HCT116 (cell line): ENCODE measurements around the gene MAOB. TPM values are rescaled to one million over a fixed set of nuclear protein-coding genes. Genes with fewer than 3 reads are reported as not detected.

ENCODE experiments used
- ATAC-seq: fragments of 200-7000 bp; cut with Tn5 transposase; 2 replicates; pipeline ENCODE4 v1.9.1; 2020; ENCODE audit warnings: mild to moderate bottlenecking, moderate library complexity
- BruUV-seq: library from RNA; stranded (reverse); fragments of 400-500 nt; replicated peaks from 2 replicates; lab custom pipeline; 2021; lab: Mats Ljungman, UMichigan
- CTCF ChIA-PET: fragments of 300-600 bp; sonication (Branson Sonifier 250); formaldehyde crosslinking; loops from one replicate; lab custom pipeline; 2021; ENCODE audit warnings: antibody characterized with exemption; lab: Charles Lee
- POLR2A ChIA-PET: fragments of 300-600, 350-600 bp; sonication (Branson Sonifier 250); formaldehyde crosslinking; loops from one replicate; lab custom pipeline; 2021; ENCODE audit warnings: antibody characterized with exemption; lab: Charles Lee
- RAD21 ChIA-PET, 2 experiments: fragments of 300-600 bp; sonication (Branson Sonifier 250); formaldehyde crosslinking; loops; one replicate each; lab custom pipeline; 2023; ENCODE audit warnings: low total read pairs in 2 of 2; ENCODE audit not compliant: uncharacterized antibody in 2 of 2, unreplicated experiment in 2 of 2, low non-redundant PET in 1 of 2; lab: Charles Lee
- DNase-seq: peaks from one replicate; pipeline ENCODE4 v3.0.0-alpha.2; 2010; ENCODE audit warnings: low read depth, low spot score
- H2AFZ ChIP-seq: fragments of 200-600 bp; shearing (Covaris generic), sonication (generic); 2 replicates; pipeline ENCODE4 v1.6.1; 2017; ENCODE audit warnings: low read depth, mixed run types, mixed read lengths, antibody characterized with exemption, low read length; ENCODE audit not compliant: poor library complexity, severe bottlenecking
- H3K27ac ChIP-seq: 2 replicates; pipeline ENCODE4 v1.5.1; 2012; ENCODE audit warnings: low read depth, low read length
- H3K27me3 ChIP-seq: fragments of 200-600 bp; sonication (generic); 2 replicates; pipeline ENCODE4 v1.6.1; 2016; ENCODE audit warnings: mixed run types, low read length, mixed read lengths; ENCODE audit not compliant: insufficient read depth
- H3K36me3 ChIP-seq, 2 experiments: fragments of 200-500 bp in 1 of 2; fragments of 200-600 bp in 1 of 2; sonication (Bioruptor generic) in 1 of 2; sonication (generic) in 1 of 2; 2 replicates each; pipeline versions ENCODE4 v1.5.1 to v1.6.1; 2014 to 2016; ENCODE audit warnings: low read length in 2 of 2, inconsistent platforms in 1 of 2, mixed read lengths in 1 of 2, mixed run types in 1 of 2; ENCODE audit not compliant: insufficient read depth in 2 of 2, control insufficient read depth in 1 of 2
- H3K4me1 ChIP-seq, 2 experiments: fragments of 200-600 bp in 1 of 2; sonication (generic) in 1 of 2; 2 replicates each; pipeline versions ENCODE4 v1.5.1 to v1.6.1; 2012 to 2017; ENCODE audit warnings: low read length in 2 of 2, inconsistent platforms in 1 of 2, mild to moderate bottlenecking in 1 of 2, mixed read lengths in 1 of 2, mixed run types in 1 of 2, moderate library complexity in 1 of 2; ENCODE audit not compliant: insufficient read depth in 2 of 2, control insufficient read depth in 1 of 2
- H3K4me2 ChIP-seq: fragments of 200-600 bp; sonication (generic); 2 replicates; pipeline ENCODE4 v1.6.1; 2017; ENCODE audit warnings: mixed run types, low read length, mixed read lengths
- H3K4me3 ChIP-seq, 2 experiments: fragments of 200-600 bp in 1 of 2; sonication (generic) in 1 of 2; replicated peaks in 1 of 2; 2 replicates each; pipeline ENCODE4 v1.5.1; 2011 to 2016; ENCODE audit warnings: low read length in 2 of 2, control low read depth in 1 of 2, low read depth in 1 of 2, mild to moderate bottlenecking in 1 of 2, mixed read lengths in 1 of 2, mixed run types in 1 of 2
- H3K79me2 ChIP-seq: fragments of 200-600 bp; sonication (generic); 2 replicates; pipeline ENCODE4 v1.6.1; 2017; ENCODE audit warnings: mild to moderate bottlenecking, mixed run types, low read length, moderate library complexity, mixed read lengths; ENCODE audit not compliant: insufficient read depth
- H3K9ac ChIP-seq: fragments of 200-600 bp; sonication (generic); 2 replicates; pipeline ENCODE4 v1.6.1; 2016; ENCODE audit warnings: low read length, mixed read lengths
- H3K9me2 ChIP-seq: fragments of 200-600 bp; sonication (generic), shearing (Covaris generic); 2 replicates; pipeline ENCODE4 v1.6.1; 2017; ENCODE audit warnings: mixed run types, mild to moderate bottlenecking, moderate library complexity; ENCODE audit not compliant: insufficient read depth
- H3K9me3 ChIP-seq, 2 experiments: fragments of 200-500 bp in 1 of 2; fragments of 200-600 bp in 1 of 2; sonication (Bioruptor generic) in 1 of 2; sonication (generic) in 1 of 2; 2 replicates each; pipeline ENCODE4 v1.6.1; 2014 to 2017; ENCODE audit warnings: low read length in 2 of 2, mixed read lengths in 2 of 2, inconsistent platforms in 1 of 2, low read depth in 1 of 2, mild to moderate bottlenecking in 1 of 2, mixed run types in 1 of 2, moderate library complexity in 1 of 2; ENCODE audit not compliant: control insufficient read depth in 1 of 2, insufficient read depth in 1 of 2
- H4K20me1 ChIP-seq: fragments of 200-600 bp; sonication (generic), shearing (Covaris generic); 2 replicates; pipeline ENCODE4 v1.6.1; 2017; ENCODE audit warnings: mixed run types, mild to moderate bottlenecking, moderate library complexity; ENCODE audit not compliant: insufficient read depth
- CBX3 ChIP-seq: IDR thresholded peaks from 2 replicates; pipeline ENCODE4 v1.6.1; 2012; ENCODE audit warnings: low read depth
- CEBPB ChIP-seq: IDR thresholded peaks from 2 replicates; pipeline ENCODE4 v1.6.1; 2012; ENCODE audit warnings: low read depth
- EGR1 ChIP-seq: IDR thresholded peaks from 2 replicates; pipeline ENCODE4 v1.6.1; 2012; ENCODE audit warnings: low read depth
- ELF1 ChIP-seq: IDR thresholded peaks from 2 replicates; pipeline ENCODE4 v1.6.1; 2012; ENCODE audit warnings: low read depth, borderline replicate concordance
- EZH2 ChIP-seq: fragments of 200-600 bp; sonication (generic); IDR thresholded peaks from 2 replicates; pipeline ENCODE4 v1.6.1; 2017; ENCODE audit warnings: antibody characterized with exemption, mixed run types
- EZH2phosphoT487 ChIP-seq: fragments of 200-600 bp; IDR thresholded peaks from 2 replicates; pipeline ENCODE4 v1.6.1; 2018; ENCODE audit warnings: antibody characterized with exemption, borderline replicate concordance
- FOSL1 ChIP-seq: IDR thresholded peaks from 2 replicates; pipeline ENCODE4 v1.6.1; 2012; ENCODE audit warnings: low read depth
- MAX ChIP-seq: IDR thresholded peaks from 2 replicates; pipeline ENCODE4 v1.6.1; 2012
- POLR2A ChIP-seq: IDR thresholded peaks from 2 replicates; pipeline ENCODE4 v1.7.0; 2011; ENCODE audit warnings: borderline replicate concordance; ENCODE audit not compliant: insufficient read depth, insufficient read length; ENCODE audit errors: extremely low read depth
- POLR2AphosphoS5 ChIP-seq: IDR thresholded peaks from 2 replicates; pipeline ENCODE4 v1.6.1; 2011; ENCODE audit warnings: mild to moderate bottlenecking, low read depth, low read length, moderate library complexity
- RAD21 ChIP-seq: IDR thresholded peaks from 2 replicates; pipeline ENCODE4 v1.6.1; 2012; ENCODE audit warnings: low read depth, mild to moderate bottlenecking
- REST ChIP-seq: IDR thresholded peaks from 2 replicates; pipeline ENCODE4 v1.6.1; 2012; ENCODE audit warnings: low read depth
- SIN3A ChIP-seq: IDR thresholded peaks from 2 replicates; pipeline ENCODE4 v1.6.1; 2012; ENCODE audit warnings: low read depth
- TCF7L2 ChIP-seq: IDR thresholded peaks from 2 replicates; pipeline ENCODE4 v1.7.0; 2011; ENCODE audit warnings: borderline replicate concordance, inconsistent platforms; ENCODE audit not compliant: insufficient read depth, insufficient read length; ENCODE audit errors: extremely low read depth
- YY1 ChIP-seq: IDR thresholded peaks from 2 replicates; pipeline ENCODE4 v1.6.1; 2011; ENCODE audit warnings: low read length, low read depth, moderate library complexity, mild to moderate bottlenecking; ENCODE audit not compliant: insufficient replicate concordance; ENCODE audit errors: extremely low read depth
- ZFX ChIP-seq: fragments of 450-650 bp; IDR thresholded peaks from 2 replicates; pipeline ENCODE4 v1.6.1; 2017
- ZNF274 ChIP-seq: fragments of 200-500 bp; sonication (Bioruptor generic); IDR thresholded peaks from 2 replicates; pipeline ENCODE4 v1.6.1; 2014; ENCODE audit warnings: mild to moderate bottlenecking, low read depth, low read length, inconsistent platforms
- intact Hi-C: fragments of 100-400 bp; cut with micrococcal nuclease; formaldehyde crosslinking; loops from 2 replicates; pipeline ENCODE4 v1.10.0; 2022
- total RNA-seq: library from RNA; stranded (reverse); gene quantifications from one replicate; pipeline ENCODE4 v1.2.1, GENCODE V29; 2021; ENCODE audit not compliant: unreplicated experiment
- TF ChIP-seq, protein P1 (sequence below): IDR thresholded peaks from 2 replicates; pipeline ENCODE4 v1.6.1; 2012

MAOB gene
- total RNA-seq, 1 experiment from 2014 or later, result 28.2 TPM

DNA sequence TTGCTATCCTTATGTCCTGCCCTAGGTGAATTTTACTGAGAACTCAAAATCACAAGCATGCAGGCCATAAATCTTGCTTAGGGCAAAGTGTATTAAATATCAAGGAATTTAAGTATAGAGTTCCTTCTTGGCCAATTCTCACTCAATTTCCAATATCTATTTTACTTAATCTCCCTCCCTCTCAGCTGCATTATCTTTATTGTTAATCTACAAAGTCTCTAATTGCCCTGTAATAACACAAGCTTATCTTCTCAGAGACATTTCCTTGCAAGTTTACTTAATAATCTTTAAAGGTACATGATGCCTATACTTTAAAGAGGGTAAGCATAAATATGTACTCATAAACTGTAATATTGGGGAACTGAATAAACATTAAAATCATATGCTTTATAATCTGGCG lies 26.9 kb upstream of the MAOB start:
- H4K20me1 ChIP-seq, result no peaks in the 10 kb centered on the region
- H3K79me2 ChIP-seq, result no peaks in the 10 kb centered on the region
- CTCF ChIA-PET, result no interaction called here
- no peak for TF ChIP-seq EZH2phosphoT487
- no peak for TF ChIP-seq CBX3
- TF ChIP-seq EZH2, result no peak
- no peak for TF ChIP-seq FOSL1
- TF ChIP-seq CEBPB, result no peak
- no peak for TF ChIP-seq ELF1
- TF ChIP-seq POLR2A, result no peak
- no peak for TF ChIP-seq ZNF274
- TF ChIP-seq REST, result no peak
- no peak for TF ChIP-seq SIN3A
- no peak for TF ChIP-seq ZFX
- no peak for TF ChIP-seq EGR1
- no peak for TF ChIP-seq YY1
- TF ChIP-seq RAD21, result no peak
- TF ChIP-seq MAX, result no peak
- TF ChIP-seq TCF7L2, result no peak
- TF ChIP-seq, protein P1, sequence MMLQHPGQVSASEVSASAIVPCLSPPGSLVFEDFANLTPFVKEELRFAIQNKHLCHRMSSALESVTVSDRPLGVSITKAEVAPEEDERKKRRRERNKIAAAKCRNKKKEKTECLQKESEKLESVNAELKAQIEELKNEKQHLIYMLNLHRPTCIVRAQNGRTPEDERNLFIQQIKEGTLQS, result no peak
- TF ChIP-seq POLR2AphosphoS5, result no peak
- H3K27me3 ChIP-seq, result no peaks in the 10 kb centered on the region
- H3K9me3 ChIP-seq, result no peaks in the 10 kb centered on the region
- H3K4me2 ChIP-seq, result no peak overlapping the region
- H3K4me3 ChIP-seq, result no peak overlapping the region
- intact Hi-C loops, result no loop called here
- H2AFZ ChIP-seq, result no peak overlapping the region
- ATAC-seq (no peak), DNase-seq (no peak)
- no peak overlapping the region for H3K27ac ChIP-seq
- no TSS peak for BruUV-seq
- no peaks in the 10 kb centered on the region for H3K36me3 ChIP-seq
- POLR2A ChIA-PET, result no interaction called here
- no peaks in the 10 kb centered on the region for H3K9me2 ChIP-seq
- H3K9ac ChIP-seq, result no peak overlapping the region
- RAD21 ChIA-PET, result no interaction called here
- H3K4me1 ChIP-seq, result no peaks in the 10 kb centered on the region
